Stimulated activated naive B cell treated with anti-CD40 and anti-IgM and Interleukin-4, amounts not matched to agents 10 μg/mL and 1 μg/mL and 100 μg/mL, for 72 hours (primary cell): Measurements from ENCODE around the gene IHH.
A peak's percentile ranks its signal among the peaks of the same experiment; 100 is the strongest.

Experiments
- ATAC-seq, 2 donors: fragments of 150-1000 bp; cut with Tn5 transposase; replicated peaks; 2 replicates each; pipeline ENCODE4 v1.10.0; 2021; ENCODE audit warnings: moderate library complexity in 1 of 2
- DNase-seq: peaks from one replicate; pipeline ENCODE4 v3.0.0; 2021
- H3K27ac Mint-ChIP-seq: one replicate; pipeline ENCODE4 v1.8.0; 2022; ENCODE audit warnings: mild to moderate bottlenecking, mixed read lengths
- H3K27me3 Mint-ChIP-seq, 2 donors: one replicate each; pipeline ENCODE4 v1.8.0; 2022; ENCODE audit warnings: mixed read lengths in 2 of 2
- H3K36me3 Mint-ChIP-seq, 2 donors: one replicate each; pipeline ENCODE4 v1.8.0; 2022; ENCODE audit warnings: mixed read lengths in 2 of 2, mild to moderate bottlenecking in 1 of 2
- H3K4me1 Mint-ChIP-seq, 2 donors: one replicate each; pipeline ENCODE4 v1.8.0; 2022; ENCODE audit warnings: mixed read lengths in 2 of 2, mild to moderate bottlenecking in 1 of 2
- H3K4me3 Mint-ChIP-seq, 2 donors: one replicate each; pipeline ENCODE4 v1.8.0; 2022; ENCODE audit warnings: mild to moderate bottlenecking in 2 of 2, mixed read lengths in 2 of 2, moderate library complexity in 1 of 2
- H3K9me3 Mint-ChIP-seq, 2 donors: one replicate each; pipeline ENCODE4 v1.8.0; 2022; ENCODE audit warnings: mixed read lengths in 2 of 2, mild to moderate bottlenecking in 1 of 2

The IHH gene

GRCh38 chr2:219084791-219085190 is 24.1 kb upstream of the IHH start:
- H3K4me1 Mint-ChIP-seq = peaks cover 17 to 21% of the 10 kb centered on the region in 2 donors
- no peak overlapping the region for H3K4me3 Mint-ChIP-seq
- H3K27me3 Mint-ChIP-seq = no peaks in the 10 kb centered on the region
- ATAC-seq = no peak
- DNase-seq = no peak
- no peak overlapping the region for H3K27ac Mint-ChIP-seq
- H3K36me3 Mint-ChIP-seq = peaks cover 14 to 28% of the 10 kb centered on the region in 2 donors
- no peaks in the 10 kb centered on the region for H3K9me3 Mint-ChIP-seq

DNA sequence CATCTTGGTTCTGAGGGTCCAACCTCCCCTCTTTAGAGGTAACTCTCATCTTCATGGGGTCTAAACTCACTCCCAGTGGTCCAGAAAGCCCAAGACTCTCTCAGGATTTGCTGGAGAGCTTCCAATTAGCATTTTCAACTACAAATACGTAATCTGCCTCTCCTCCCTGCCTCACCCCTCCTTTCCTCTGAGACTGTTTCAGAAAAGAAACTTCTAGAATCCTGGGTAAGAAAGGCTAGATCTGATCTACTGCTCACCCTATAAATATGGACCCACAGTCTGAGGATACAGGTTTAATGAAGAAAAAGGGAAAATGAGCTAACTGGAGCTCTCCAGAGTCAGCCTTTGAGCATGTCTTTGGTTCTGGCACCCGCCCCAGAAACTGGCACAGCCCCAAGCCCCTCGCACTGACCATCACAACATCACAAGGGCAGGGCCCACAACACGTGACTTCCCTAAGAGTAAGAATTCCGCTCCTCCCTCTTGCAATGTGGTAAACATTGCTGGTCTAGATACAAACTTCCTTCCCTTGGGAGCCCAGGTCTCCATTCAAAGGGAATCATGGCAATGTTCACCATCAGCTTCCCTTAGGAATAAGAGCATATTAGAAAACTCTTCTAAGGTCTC is 21.7 kb upstream of the IHH start:
- DNase-seq (no peak), ATAC-seq (no peak)
- Mint-ChIP-seq H3K27ac (peak overlapping the region; percentile 74), H3K4me1 (peaks cover 17 to 18% of the 10 kb centered on the region in 2 donors), H3K9me3 (no peaks in the 10 kb centered on the region), H3K4me3 (no peak overlapping the region), H3K36me3 (peaks cover 8 to 20% of the 10 kb centered on the region in 2 donors), H3K27me3 (no peaks in the 10 kb centered on the region)

DNA sequence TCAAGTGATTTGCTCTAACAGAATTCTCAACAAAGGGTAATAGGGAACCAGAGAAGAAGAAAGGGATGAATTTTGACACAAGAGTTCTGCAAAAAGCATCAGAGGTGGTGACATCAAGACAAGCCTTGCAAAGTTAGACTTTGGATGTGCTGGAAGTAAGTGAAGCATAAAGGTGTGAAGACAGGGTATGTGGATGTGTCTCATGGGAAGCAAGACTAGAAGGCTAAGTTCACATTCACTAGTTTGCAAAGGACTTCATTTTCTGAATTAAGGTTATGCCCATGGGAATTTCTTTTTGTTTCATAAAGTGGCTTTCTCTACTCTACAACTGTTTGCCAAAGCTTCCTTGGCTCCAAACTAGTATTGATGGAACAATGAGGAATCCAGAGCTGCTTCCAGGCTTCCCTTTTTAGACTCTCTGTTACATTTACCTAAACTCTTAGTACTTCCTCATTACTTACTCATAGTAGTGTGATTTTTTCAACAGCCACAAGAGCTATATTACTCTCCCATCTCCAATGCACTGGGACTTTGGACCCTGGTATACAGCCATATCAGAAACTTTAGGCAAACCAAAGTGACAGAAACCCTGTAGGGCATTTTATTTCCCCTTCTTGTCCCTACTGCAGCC is 21.1 kb upstream of the IHH start:
- H3K27me3 Mint-ChIP-seq = no peaks in the 10 kb centered on the region
- H3K4me1 Mint-ChIP-seq = peaks cover 12 to 14% of the 10 kb centered on the region in 2 donors
- ATAC-seq = peak in 1 of 2 donors; percentile 67
- no peak for DNase-seq
- no peaks in the 10 kb centered on the region for H3K9me3 Mint-ChIP-seq
- H3K36me3 Mint-ChIP-seq = peaks cover 10 to 22% of the 10 kb centered on the region in 2 donors
- H3K27ac Mint-ChIP-seq = peak overlapping the region; percentile 74
- no peak overlapping the region for H3K4me3 Mint-ChIP-seq

- Mint-ChIP-seq H3K9me3 (no peaks in the 10 kb centered on the region), H3K27ac (no peak overlapping the region), H3K36me3 (peaks cover 11 to 18% of the 10 kb centered on the region in 2 donors), H3K4me3 (no peak overlapping the region), H3K4me1 (peaks cover 6 to 11% of the 10 kb centered on the region in 2 donors), H3K27me3 (no peaks in the 10 kb centered on the region)
- no peak for DNase-seq
- no peak for ATAC-seq
These were observed 20.4 kb upstream of the IHH start for GRCh38 chr2:219081096-219081495.

GRCh38 chr2:219079417-219079816 is 18.7 kb upstream of the IHH start:
- DNase-seq = no peak
- H3K4me3 Mint-ChIP-seq = no peak overlapping the region
- H3K27ac Mint-ChIP-seq = no peak overlapping the region
- H3K27me3 Mint-ChIP-seq = no peaks in the 10 kb centered on the region
- ATAC-seq = no peak
- peaks cover 14 to 27% of the 10 kb centered on the region in 2 donors for H3K36me3 Mint-ChIP-seq
- no peaks in the 10 kb centered on the region for H3K9me3 Mint-ChIP-seq
- peaks cover 6 to 11% of the 10 kb centered on the region in 2 donors for H3K4me1 Mint-ChIP-seq

DNA sequence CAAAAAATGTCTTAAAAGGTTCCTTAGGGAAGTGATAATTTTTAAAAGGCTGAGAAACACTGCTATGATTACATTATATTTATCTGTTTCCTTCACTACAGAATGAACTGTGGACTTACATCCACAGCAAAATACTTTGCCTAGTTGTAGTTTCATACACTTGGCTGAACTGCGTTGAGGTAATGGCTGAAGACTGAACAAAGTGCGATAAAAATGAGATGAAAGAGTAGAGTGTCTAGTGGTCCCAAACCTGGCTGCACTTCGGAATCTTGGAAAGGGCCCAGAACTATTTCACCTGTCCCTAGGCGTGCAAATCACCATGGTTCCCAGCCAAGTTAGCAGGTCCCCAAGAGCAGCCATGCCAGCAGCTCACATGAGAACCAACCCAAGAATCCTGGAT is 18.2 kb upstream of the IHH start:
- Mint-ChIP-seq H3K27ac (no peak overlapping the region), H3K4me3 (no peak overlapping the region), H3K36me3 (peaks cover 16 to 31% of the 10 kb centered on the region in 2 donors), H3K4me1 (peaks cover 6 to 11% of the 10 kb centered on the region in 2 donors), H3K27me3 (no peaks in the 10 kb centered on the region), H3K9me3 (no peaks in the 10 kb centered on the region)
- DNase-seq = no peak
- ATAC-seq = no peak

GRCh38 chr2:219078126-219078525 is 17.4 kb upstream of the IHH start:
- DNase-seq (no peak), ATAC-seq (no peak)
- no peaks in the 10 kb centered on the region for H3K27me3 Mint-ChIP-seq
- no peak overlapping the region for H3K4me3 Mint-ChIP-seq
- no peak overlapping the region for H3K27ac Mint-ChIP-seq
- H3K9me3 Mint-ChIP-seq = no peaks in the 10 kb centered on the region
- H3K4me1 Mint-ChIP-seq = peaks cover 6 to 11% of the 10 kb centered on the region in 2 donors
- H3K36me3 Mint-ChIP-seq = peaks cover 16 to 35% of the 10 kb centered on the region in 2 donors

DNA sequence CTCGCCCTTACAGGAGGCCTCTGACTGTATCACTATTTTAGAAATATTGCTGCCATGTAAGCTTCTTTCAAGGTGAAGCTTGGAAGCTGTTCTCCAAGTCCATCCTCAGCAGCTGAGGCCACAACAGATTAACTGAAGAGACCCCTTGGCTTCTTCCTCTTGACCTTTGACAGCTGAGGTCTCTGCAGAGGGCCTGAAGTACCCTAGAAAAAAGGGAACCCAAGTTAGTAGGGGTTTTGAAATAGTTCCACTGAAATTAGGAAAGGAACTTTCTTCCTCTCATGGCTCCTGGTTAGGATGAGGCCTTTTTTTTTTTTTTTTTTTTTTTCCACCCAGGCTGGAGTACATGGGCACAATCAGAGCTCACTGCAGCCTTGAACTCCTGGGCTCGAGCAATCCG is 15.5 kb upstream of the IHH start:
- no peaks in the 10 kb centered on the region for H3K4me1 Mint-ChIP-seq
- no peak overlapping the region for H3K4me3 Mint-ChIP-seq
- no peak overlapping the region for H3K27ac Mint-ChIP-seq

GRCh38 chr2:219073413-219074129 is 12.8 kb upstream of the IHH start:
- ATAC-seq (no peak), DNase-seq (no peak)
- Mint-ChIP-seq H3K4me1 (no peaks in the 10 kb centered on the region), H3K36me3 (peaks cover 24 to 53% of the 10 kb centered on the region in 2 donors), H3K4me3 (no peak overlapping the region), H3K9me3 (no peaks in the 10 kb centered on the region), H3K27ac (peak overlapping the region; percentile 25), H3K27me3 (no peaks in the 10 kb centered on the region)

More for the DNA sequence above, 15.5 kb upstream of the IHH start:
- H3K36me3 Mint-ChIP-seq = peaks cover 22 to 38% of the 10 kb centered on the region in 2 donors
- no peaks in the 10 kb centered on the region for H3K9me3 Mint-ChIP-seq
- no peaks in the 10 kb centered on the region for H3K27me3 Mint-ChIP-seq
- ATAC-seq (no peak), DNase-seq (no peak)

GRCh38 chr2:219072741-219073250 is 12.1 kb upstream of the IHH start:
- no peak for ATAC-seq
- no peak for DNase-seq
- no peak overlapping the region for H3K4me3 Mint-ChIP-seq
- H3K27me3 Mint-ChIP-seq = no peaks in the 10 kb centered on the region
- H3K4me1 Mint-ChIP-seq = no peaks in the 10 kb centered on the region
- no peaks in the 10 kb centered on the region for H3K9me3 Mint-ChIP-seq
- peaks cover 24 to 54% of the 10 kb centered on the region in 2 donors for H3K36me3 Mint-ChIP-seq
- H3K27ac Mint-ChIP-seq = no peak overlapping the region

GRCh38 chr2:219071131-219071816 is 10.6 kb upstream of the IHH start:
- ATAC-seq (no peak), DNase-seq (no peak)
- Mint-ChIP-seq H3K4me3 (no peak overlapping the region), H3K36me3 (peaks cover 19 to 47% of the 10 kb centered on the region in 2 donors), H3K27ac (no peak overlapping the region), H3K4me1 (no peaks in the 10 kb centered on the region), H3K27me3 (no peaks in the 10 kb centered on the region), H3K9me3 (no peaks in the 10 kb centered on the region)

DNA sequence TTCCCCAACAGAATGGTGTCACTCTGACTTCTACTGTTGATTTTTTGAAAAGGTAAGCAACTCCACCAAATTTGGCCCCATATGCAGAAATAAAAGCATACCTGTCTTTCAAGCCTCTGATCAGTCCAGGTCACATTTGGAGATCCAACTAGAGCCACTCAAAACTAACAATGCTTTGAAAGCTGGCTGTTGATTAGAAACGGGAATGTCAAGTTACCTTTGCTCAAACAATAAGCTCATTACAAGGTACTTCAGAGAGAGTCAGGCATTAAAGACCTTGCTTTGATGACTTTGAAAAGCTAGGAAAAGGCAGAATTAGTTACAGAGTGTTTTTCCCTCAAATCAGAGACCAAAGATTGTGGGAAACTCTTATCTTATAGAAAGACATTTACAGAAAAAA is 4.8 kb upstream of the IHH start:
- no peaks in the 10 kb centered on the region for H3K9me3 Mint-ChIP-seq
- peaks cover 3 to 13% of the 10 kb centered on the region in 2 donors for H3K36me3 Mint-ChIP-seq
- peaks cover 20 to 24% of the 10 kb centered on the region in 2 donors for H3K27me3 Mint-ChIP-seq
- no peak for ATAC-seq
- H3K4me3 Mint-ChIP-seq = no peak overlapping the region
- H3K27ac Mint-ChIP-seq = no peak overlapping the region
- peaks cover 3 to 6% of the 10 kb centered on the region in 2 donors for H3K4me1 Mint-ChIP-seq
- no peak for DNase-seq

GRCh38 chr2:219062081-219062480 is 1.4 kb upstream of the IHH start:
- DNase-seq (no peak), ATAC-seq (no peak)
- Mint-ChIP-seq H3K27me3 (peaks cover 44 to 58% of the 10 kb centered on the region in 2 donors), H3K36me3 (no peaks in the 10 kb centered on the region), H3K9me3 (no peaks in the 10 kb centered on the region), H3K4me3 (no peak overlapping the region), H3K4me1 (peaks cover 20 to 39% of the 10 kb centered on the region in 2 donors), H3K27ac (no peak overlapping the region)
